Neuronal stem cell (in vitro differentiated cells): ENCODE results near the gene PDE10A.

Source experiments
- DNase-seq: peaks from one replicate; pipeline ENCODE4 v3.0.0-alpha.2; 2013; ENCODE audit warnings: low spot score
- H2AFZ ChIP-seq: one replicate; pipeline ENCODE4 v1.6.1; 2013; ENCODE audit warnings: mild to moderate bottlenecking, low read length, inconsistent platforms
- H2AK5ac ChIP-seq: 2 replicates; pipeline ENCODE4 v1.6.1; 2013; ENCODE audit warnings: low read depth, mild to moderate bottlenecking, inconsistent platforms, low read length, moderate library complexity, mixed read lengths
- H2BK120ac ChIP-seq: 2 replicates; pipeline ENCODE4 v1.6.1; 2013; ENCODE audit warnings: low read depth, mild to moderate bottlenecking, inconsistent platforms, low read length, moderate library complexity, mixed read lengths
- H2BK12ac ChIP-seq: one replicate; pipeline ENCODE4 v1.6.1; 2013; ENCODE audit warnings: low read length, inconsistent platforms
- H2BK15ac ChIP-seq: 2 replicates; pipeline ENCODE4 v1.6.1; 2013; ENCODE audit warnings: mild to moderate bottlenecking, low read length, inconsistent platforms, mixed read lengths
- H2BK5ac ChIP-seq: one replicate; pipeline ENCODE4 v1.6.1; 2013; ENCODE audit warnings: inconsistent platforms, mild to moderate bottlenecking, low read length, moderate library complexity
- H3K14ac ChIP-seq: one replicate; pipeline ENCODE4 v1.6.1; 2013; ENCODE audit warnings: low read length, inconsistent platforms
- H3K18ac ChIP-seq: 2 replicates; pipeline ENCODE4 v1.6.1; 2013; ENCODE audit warnings: low read length, inconsistent platforms
- H3K23ac ChIP-seq: 2 replicates; pipeline ENCODE4 v1.6.1; 2013; ENCODE audit warnings: low read depth, mild to moderate bottlenecking, mixed read lengths, low read length, inconsistent platforms; ENCODE audit not compliant: poor library complexity
- H3K27ac ChIP-seq: replicated peaks from 3 replicates; pipeline ENCODE4 v1.5.1; 2013; ENCODE audit warnings: low read length, inconsistent platforms
- H3K27me3 ChIP-seq, 3 experiments: 2 replicates each; pipeline ENCODE4 v1.6.1; 2013; ENCODE audit warnings: low read length in 3 of 3, mild to moderate bottlenecking in 2 of 3, inconsistent platforms in 1 of 3, low read depth in 1 of 3, mixed read lengths in 1 of 3, moderate library complexity in 1 of 3; ENCODE audit not compliant: control insufficient read depth in 3 of 3, insufficient read depth in 3 of 3
- H3K36me3 ChIP-seq, 2 donors: replicated peaks in 1 of 2; 2 replicates each; pipeline ENCODE4 v1.6.1; 2013; ENCODE audit warnings: low read length in 2 of 2; ENCODE audit not compliant: control insufficient read depth in 2 of 2, insufficient read depth in 2 of 2
- H3K4ac ChIP-seq: 2 replicates; pipeline ENCODE4 v1.6.1; 2013; ENCODE audit warnings: inconsistent platforms, mild to moderate bottlenecking, low read length, moderate library complexity
- H3K4me1 ChIP-seq, 2 donors: 1 replicate in 1 of 2; 2 replicates in 1 of 2; pipeline ENCODE4 v1.6.1; 2013; ENCODE audit warnings: low read length in 2 of 2, low read depth in 1 of 2; ENCODE audit not compliant: control insufficient read depth in 2 of 2, insufficient read depth in 1 of 2
- H3K4me2 ChIP-seq: one replicate; pipeline ENCODE4 v1.6.1; 2013; ENCODE audit warnings: mild to moderate bottlenecking, low read length, inconsistent platforms; ENCODE audit not compliant: insufficient read depth, poor library complexity, severe bottlenecking
- H3K4me3 ChIP-seq, 2 donors: 2 replicates each; pipeline ENCODE4 v1.5.1; 2013; ENCODE audit warnings: low read length in 2 of 2, mild to moderate bottlenecking in 2 of 2, inconsistent platforms in 1 of 2, moderate library complexity in 1 of 2
- H3K79me1 ChIP-seq: one replicate; pipeline ENCODE4 v1.6.1; 2013; ENCODE audit warnings: low read depth, mild to moderate bottlenecking, inconsistent platforms, low read length, moderate library complexity
- H3K9ac ChIP-seq: one replicate; pipeline ENCODE4 v1.6.1; 2013; ENCODE audit warnings: mild to moderate bottlenecking, low read depth, low read length, inconsistent platforms; ENCODE audit not compliant: poor library complexity
- H3K9me3 ChIP-seq, 2 donors: replicated peaks in 1 of 2; 2 replicates each; pipeline versions ENCODE3 to v1.6.1; 2013; ENCODE audit warnings: low read length in 2 of 2, mild to moderate bottlenecking in 2 of 2, inconsistent platforms in 1 of 2, low read depth in 1 of 2, mixed read lengths in 1 of 2, moderate library complexity in 1 of 2; ENCODE audit not compliant: control insufficient read depth in 2 of 2, insufficient read depth in 1 of 2
- H4K8ac ChIP-seq: one replicate; pipeline ENCODE4 v1.6.1; 2013; ENCODE audit warnings: low read depth, mild to moderate bottlenecking, inconsistent platforms, low read length, moderate library complexity
- H4K91ac ChIP-seq: one replicate; pipeline ENCODE4 v1.6.1; 2013; ENCODE audit warnings: low read length, low read depth, mild to moderate bottlenecking, inconsistent platforms; ENCODE audit not compliant: poor library complexity
- WGBS, 2 donors: extraction: QIAGEN DNeasy Blood & Tissue Kit; methylation state at CpG; one replicate each; pipeline ENCODE4 v1.1.7; 2013; ENCODE audit warnings: missing lambda C conversion rate in 2 of 2, mixed read lengths in 1 of 2; ENCODE audit not compliant: insufficient read length in 2 of 2, insufficient replicate concordance in 1 of 2; ENCODE audit errors: extremely low coverage in 2 of 2; 5-methylcytosine and 5-hydroxymethylcytosine counted together

Gene PDE10A

GRCh38 chr6:165606740-165607008 lies 56.4 kb downstream of the PDE10A start:
- Histone ChIP-seq H3K27me3 (no peaks in the 10 kb centered on the region), H3K36me3 (peaks cover 0 to 9% of the 10 kb centered on the region in 2 donors), H3K23ac (no peak overlapping the region), H2BK5ac (no peak overlapping the region), H3K4me1 (peaks cover 0 to 4% of the 10 kb centered on the region in 2 donors), H2BK15ac (no peak overlapping the region), H3K4me2 (no peak overlapping the region), H2AK5ac (no peak overlapping the region), H3K4me3 (no peak overlapping the region), H2BK12ac (no peak overlapping the region), H3K79me1 (peaks cover 2% of the 10 kb centered on the region), H4K8ac (no peak overlapping the region), H3K14ac (no peak overlapping the region), H3K27ac (no peak overlapping the region), H3K9ac (no peak overlapping the region), H2BK120ac (no peak overlapping the region), H4K91ac (no peak overlapping the region), H2AFZ (no peak overlapping the region), H3K4ac (no peak overlapping the region), H3K18ac (no peak overlapping the region), H3K9me3 (peaks cover 1 to 9% of the 10 kb centered on the region in 2 donors)
- no CpG with 5 or more reads among the region's 3 CpGs for WGBS, 2 donors
- no peak for DNase-seq

GRCh38 chr6:165605901-165606739 lies 56.9 kb downstream of the PDE10A start:
- Histone ChIP-seq H3K4ac (no peak overlapping the region), H3K4me1 (peaks cover 0 to 4% of the 10 kb centered on the region in 2 donors), H2BK120ac (no peak overlapping the region), H4K8ac (no peak overlapping the region), H3K18ac (no peak overlapping the region), H3K9me3 (peaks cover 1 to 8% of the 10 kb centered on the region in 2 donors), H3K79me1 (peaks cover under 1% of the 10 kb centered on the region), H3K14ac (no peak overlapping the region), H3K4me2 (no peak overlapping the region), H2AFZ (no peak overlapping the region), H3K27ac (no peak overlapping the region), H3K23ac (no peak overlapping the region), H2AK5ac (no peak overlapping the region), H3K27me3 (no peaks in the 10 kb centered on the region), H2BK12ac (no peak overlapping the region), H4K91ac (no peak overlapping the region), H2BK15ac (no peak overlapping the region), H3K4me3 (no peak overlapping the region), H2BK5ac (no peak overlapping the region), H3K36me3 (peaks cover 0 to 9% of the 10 kb centered on the region in 2 donors), H3K9ac (no peak overlapping the region)
- no peak for DNase-seq
- no CpG with 5 or more reads among the region's 13 CpGs for WGBS, 2 donors

GRCh38 chr6:165605182-165605875 lies 57.7 kb downstream of the PDE10A start:
- no peak overlapping the region for H4K91ac ChIP-seq
- H2AK5ac ChIP-seq = no peak overlapping the region
- H2BK120ac ChIP-seq = no peak overlapping the region
- peaks cover 1 to 2% of the 10 kb centered on the region in 2 donors for H3K9me3 ChIP-seq
- peaks cover 1 to 6% of the 10 kb centered on the region in 2 donors for H3K4me1 ChIP-seq
- H3K4me3 ChIP-seq = no peak overlapping the region
- no peak overlapping the region for H2BK12ac ChIP-seq
- peaks cover 0 to 9% of the 10 kb centered on the region in 2 donors for H3K36me3 ChIP-seq
- no peak overlapping the region for H3K4ac ChIP-seq
- no peak overlapping the region for H3K23ac ChIP-seq
- H3K4me2 ChIP-seq = no peak overlapping the region
- no peak overlapping the region for H4K8ac ChIP-seq
- no peak overlapping the region for H2AFZ ChIP-seq
- WGBS, 2 donors = no CpG with 5 or more reads among the region's 10 CpGs
- H3K27me3 ChIP-seq = no peaks in the 10 kb centered on the region
- no peak overlapping the region for H3K14ac ChIP-seq
- no peak overlapping the region for H2BK15ac ChIP-seq
- no peak for DNase-seq
- no peak overlapping the region for H3K27ac ChIP-seq
- H3K9ac ChIP-seq = no peak overlapping the region
- H3K79me1 ChIP-seq = no peaks in the 10 kb centered on the region
- H2BK5ac ChIP-seq = no peak overlapping the region
- H3K18ac ChIP-seq = no peak overlapping the region

- H3K9me3 ChIP-seq = peaks cover 1 to 2% of the 10 kb centered on the region in 2 donors
- peaks cover 6 to 18% of the 10 kb centered on the region in 2 donors for H3K4me1 ChIP-seq
- no peak overlapping the region for H4K8ac ChIP-seq
- H3K27me3 ChIP-seq = no peaks in the 10 kb centered on the region
- no peak overlapping the region for H4K91ac ChIP-seq
- no peak overlapping the region for H3K18ac ChIP-seq
- H2BK15ac ChIP-seq = no peak overlapping the region
- no peak overlapping the region for H2AK5ac ChIP-seq
- no peak overlapping the region for H3K23ac ChIP-seq
- no peak overlapping the region for H3K27ac ChIP-seq
- H3K4ac ChIP-seq = no peak overlapping the region
- no peak overlapping the region for H3K4me3 ChIP-seq
- H2BK120ac ChIP-seq = no peak overlapping the region
- peaks cover 0 to 9% of the 10 kb centered on the region in 2 donors for H3K36me3 ChIP-seq
- no peaks in the 10 kb centered on the region for H3K79me1 ChIP-seq
- no peak for DNase-seq
- H3K14ac ChIP-seq = no peak overlapping the region
- H2BK5ac ChIP-seq = no peak overlapping the region
- H3K9ac ChIP-seq = no peak overlapping the region
- WGBS, 2 donors = no CpG with 5 or more reads among the region's 6 CpGs
- H3K4me2 ChIP-seq = no peak overlapping the region
- H2BK12ac ChIP-seq = no peak overlapping the region
- no peak overlapping the region for H2AFZ ChIP-seq
Measured at GRCh38 chr6:165602291-165602690, 60.8 kb downstream of the PDE10A start.
